GM19468 (cell line): ENCODE results near the gene PCDHA4.

Source experiments
- ATAC-seq: cut with Tn5 transposase; IDR thresholded peaks from one replicate; pipeline ENCODE4 v1.9.1; 2021; ENCODE audit warnings: mild to moderate bottlenecking, moderate library complexity, moderate number of reproducible peaks; ENCODE audit not compliant: unreplicated experiment; ENCODE audit errors: extremely low read depth

The PCDHA4 gene

DNA sequence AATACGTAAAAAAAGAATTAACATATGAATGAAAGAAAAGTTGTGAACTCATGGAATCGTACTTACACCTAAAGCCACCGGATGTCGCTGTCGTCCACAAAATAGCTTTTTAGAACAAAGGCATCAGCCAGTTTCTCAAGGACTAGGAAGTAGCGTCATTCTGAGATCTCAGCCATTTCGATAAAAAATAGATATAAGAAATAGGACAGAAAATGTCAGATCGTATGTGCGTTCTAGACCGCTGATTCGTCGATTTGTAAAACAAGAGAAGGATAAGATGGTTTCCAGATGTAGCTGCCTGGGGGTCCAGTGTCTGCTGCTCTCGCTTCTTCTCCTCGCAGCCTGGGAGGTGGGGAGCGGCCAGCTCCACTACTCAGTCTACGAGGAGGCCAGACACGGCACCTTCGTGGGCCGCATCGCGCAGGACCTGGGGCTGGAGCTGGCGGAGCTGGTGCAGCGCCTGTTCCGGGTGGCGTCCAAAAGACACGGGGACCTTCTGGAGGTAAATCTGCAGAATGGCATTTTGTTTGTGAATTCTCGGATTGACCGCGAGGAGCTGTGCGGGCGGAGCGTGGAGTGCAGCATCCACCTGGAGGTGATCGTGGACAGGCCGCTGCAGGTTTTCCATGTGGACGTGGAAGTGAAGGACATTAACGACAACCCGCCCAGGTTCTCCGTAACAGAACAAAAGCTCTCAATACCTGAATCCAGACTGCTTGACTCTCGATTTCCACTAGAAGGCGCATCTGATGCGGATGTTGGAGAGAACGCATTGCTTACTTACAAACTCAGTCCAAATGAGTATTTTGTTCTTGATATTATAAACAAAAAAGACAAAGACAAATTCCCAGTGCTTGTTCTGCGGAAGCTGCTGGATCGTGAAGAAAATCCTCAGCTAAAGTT lies 49.2 kb downstream of the PCDHA4 start, which contains the start of gene PCDHA10:
PCDHA10 (plus strand) TSS at position 126 of the 903 bp plus-strand sequence; CDS start at position 278, 152 bp downstream.
- ATAC-seq: no peak

- no peak for ATAC-seq
These were observed 50.5 kb downstream of the PCDHA4 start for GRCh38 chr5:140857177-140857986.

- no peak for ATAC-seq
These were observed 51.0 kb downstream of the PCDHA4 start for GRCh38 chr5:140857987-140858240.

- ATAC-seq: no peak
These were observed 55.8 kb downstream of the PCDHA4 start for GRCh38 chr5:140862441-140863295.
